Raji (cell line): ENCODE data around the gene ULBP2.

Experiments
- POLR2A ChIP-seq: IDR thresholded peaks from 2 replicates; pipeline ENCODE4 v1.6.1; 2011; ENCODE audit warnings: low read depth, low read length, control low read depth; ENCODE audit not compliant: insufficient read depth

ULBP2 gene

GRCh38 chr6:149964308-149965193 is 22.7 kb downstream of the ULBP2 start:
- no peak for TF ChIP-seq POLR2A

GRCh38 chr6:149965194-149966020 is 23.6 kb downstream of the ULBP2 start:
- TF ChIP-seq POLR2A = no peak

GRCh38 chr6:149967591-149967990 is 25.8 kb downstream of the ULBP2 start:
- no peak for TF ChIP-seq POLR2A

GRCh38 chr6:149969635-149970034 is 27.8 kb downstream of the ULBP2 start:
- TF ChIP-seq POLR2A = no peak

GRCh38 chr6:149974825-149975224 is 33.0 kb downstream of the ULBP2 start:
- TF ChIP-seq POLR2A = no peak

GRCh38 chr6:149975400-149975799 is 33.6 kb downstream of the ULBP2 start:
- no peak for TF ChIP-seq POLR2A

GRCh38 chr6:149977221-149977620 is 35.4 kb downstream of the ULBP2 start:
- no peak for TF ChIP-seq POLR2A

- TF ChIP-seq POLR2A = no peak
Observed at GRCh38 chr6:149978610-149979009, 36.8 kb downstream of the ULBP2 start.

- TF ChIP-seq POLR2A = no peak
Observed at GRCh38 chr6:149979293-149979692, 37.5 kb downstream of the ULBP2 start.

GRCh38 chr6:149983145-149983544 is 41.3 kb downstream of the ULBP2 start:
- TF ChIP-seq POLR2A = no peak

GRCh38 chr6:149984773-149985172 is 43.0 kb downstream of the ULBP2 start:
- no peak for TF ChIP-seq POLR2A

GRCh38 chr6:149985481-149985937 is 43.7 kb downstream of the ULBP2 start:
- TF ChIP-seq POLR2A = no peak

GRCh38 chr6:149987602-149988107 is 45.8 kb downstream of the ULBP2 start:
- no peak for TF ChIP-seq POLR2A

- TF ChIP-seq POLR2A = no peak
Observed at GRCh38 chr6:149988550-149989346, 46.9 kb downstream of the ULBP2 start.

- TF ChIP-seq POLR2A = no peak
Observed at GRCh38 chr6:149990212-149990660, 48.4 kb downstream of the ULBP2 start.
